Measurements from ENCODE around the gene IKZF1. TPM values are rescaled to one million over a fixed set of nuclear protein-coding genes. Genes with fewer than 3 reads are reported as not detected.

IKZF1 gene
- total and polyA plus RNA-seq, 9 of the 15 experiments (the other 6 are each of a cell fraction or from before 2014, with no cell fraction given), result 12.6 to 85.3 (median 44.7) TPM

DNA sequence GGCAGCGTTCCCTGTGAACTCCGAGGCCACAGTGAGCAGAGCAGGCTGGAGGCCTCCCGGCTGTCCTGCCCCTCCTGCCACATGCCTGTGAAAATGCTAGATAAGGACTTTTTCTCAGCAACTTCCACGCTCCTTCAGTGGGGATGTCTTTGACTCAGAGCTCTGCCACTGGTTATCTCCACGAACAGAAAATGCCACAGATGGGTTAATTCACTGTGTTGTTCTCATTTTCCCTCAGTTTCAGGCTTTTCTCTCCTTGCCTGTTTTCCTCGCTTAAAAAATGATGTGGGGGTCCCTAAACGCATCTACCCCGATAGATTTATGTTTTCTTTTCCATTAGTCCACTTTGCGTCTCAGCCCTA is 51.3 kb downstream of the IKZF1 start (continued):
- TF ChIP-seq, protein P1, sequence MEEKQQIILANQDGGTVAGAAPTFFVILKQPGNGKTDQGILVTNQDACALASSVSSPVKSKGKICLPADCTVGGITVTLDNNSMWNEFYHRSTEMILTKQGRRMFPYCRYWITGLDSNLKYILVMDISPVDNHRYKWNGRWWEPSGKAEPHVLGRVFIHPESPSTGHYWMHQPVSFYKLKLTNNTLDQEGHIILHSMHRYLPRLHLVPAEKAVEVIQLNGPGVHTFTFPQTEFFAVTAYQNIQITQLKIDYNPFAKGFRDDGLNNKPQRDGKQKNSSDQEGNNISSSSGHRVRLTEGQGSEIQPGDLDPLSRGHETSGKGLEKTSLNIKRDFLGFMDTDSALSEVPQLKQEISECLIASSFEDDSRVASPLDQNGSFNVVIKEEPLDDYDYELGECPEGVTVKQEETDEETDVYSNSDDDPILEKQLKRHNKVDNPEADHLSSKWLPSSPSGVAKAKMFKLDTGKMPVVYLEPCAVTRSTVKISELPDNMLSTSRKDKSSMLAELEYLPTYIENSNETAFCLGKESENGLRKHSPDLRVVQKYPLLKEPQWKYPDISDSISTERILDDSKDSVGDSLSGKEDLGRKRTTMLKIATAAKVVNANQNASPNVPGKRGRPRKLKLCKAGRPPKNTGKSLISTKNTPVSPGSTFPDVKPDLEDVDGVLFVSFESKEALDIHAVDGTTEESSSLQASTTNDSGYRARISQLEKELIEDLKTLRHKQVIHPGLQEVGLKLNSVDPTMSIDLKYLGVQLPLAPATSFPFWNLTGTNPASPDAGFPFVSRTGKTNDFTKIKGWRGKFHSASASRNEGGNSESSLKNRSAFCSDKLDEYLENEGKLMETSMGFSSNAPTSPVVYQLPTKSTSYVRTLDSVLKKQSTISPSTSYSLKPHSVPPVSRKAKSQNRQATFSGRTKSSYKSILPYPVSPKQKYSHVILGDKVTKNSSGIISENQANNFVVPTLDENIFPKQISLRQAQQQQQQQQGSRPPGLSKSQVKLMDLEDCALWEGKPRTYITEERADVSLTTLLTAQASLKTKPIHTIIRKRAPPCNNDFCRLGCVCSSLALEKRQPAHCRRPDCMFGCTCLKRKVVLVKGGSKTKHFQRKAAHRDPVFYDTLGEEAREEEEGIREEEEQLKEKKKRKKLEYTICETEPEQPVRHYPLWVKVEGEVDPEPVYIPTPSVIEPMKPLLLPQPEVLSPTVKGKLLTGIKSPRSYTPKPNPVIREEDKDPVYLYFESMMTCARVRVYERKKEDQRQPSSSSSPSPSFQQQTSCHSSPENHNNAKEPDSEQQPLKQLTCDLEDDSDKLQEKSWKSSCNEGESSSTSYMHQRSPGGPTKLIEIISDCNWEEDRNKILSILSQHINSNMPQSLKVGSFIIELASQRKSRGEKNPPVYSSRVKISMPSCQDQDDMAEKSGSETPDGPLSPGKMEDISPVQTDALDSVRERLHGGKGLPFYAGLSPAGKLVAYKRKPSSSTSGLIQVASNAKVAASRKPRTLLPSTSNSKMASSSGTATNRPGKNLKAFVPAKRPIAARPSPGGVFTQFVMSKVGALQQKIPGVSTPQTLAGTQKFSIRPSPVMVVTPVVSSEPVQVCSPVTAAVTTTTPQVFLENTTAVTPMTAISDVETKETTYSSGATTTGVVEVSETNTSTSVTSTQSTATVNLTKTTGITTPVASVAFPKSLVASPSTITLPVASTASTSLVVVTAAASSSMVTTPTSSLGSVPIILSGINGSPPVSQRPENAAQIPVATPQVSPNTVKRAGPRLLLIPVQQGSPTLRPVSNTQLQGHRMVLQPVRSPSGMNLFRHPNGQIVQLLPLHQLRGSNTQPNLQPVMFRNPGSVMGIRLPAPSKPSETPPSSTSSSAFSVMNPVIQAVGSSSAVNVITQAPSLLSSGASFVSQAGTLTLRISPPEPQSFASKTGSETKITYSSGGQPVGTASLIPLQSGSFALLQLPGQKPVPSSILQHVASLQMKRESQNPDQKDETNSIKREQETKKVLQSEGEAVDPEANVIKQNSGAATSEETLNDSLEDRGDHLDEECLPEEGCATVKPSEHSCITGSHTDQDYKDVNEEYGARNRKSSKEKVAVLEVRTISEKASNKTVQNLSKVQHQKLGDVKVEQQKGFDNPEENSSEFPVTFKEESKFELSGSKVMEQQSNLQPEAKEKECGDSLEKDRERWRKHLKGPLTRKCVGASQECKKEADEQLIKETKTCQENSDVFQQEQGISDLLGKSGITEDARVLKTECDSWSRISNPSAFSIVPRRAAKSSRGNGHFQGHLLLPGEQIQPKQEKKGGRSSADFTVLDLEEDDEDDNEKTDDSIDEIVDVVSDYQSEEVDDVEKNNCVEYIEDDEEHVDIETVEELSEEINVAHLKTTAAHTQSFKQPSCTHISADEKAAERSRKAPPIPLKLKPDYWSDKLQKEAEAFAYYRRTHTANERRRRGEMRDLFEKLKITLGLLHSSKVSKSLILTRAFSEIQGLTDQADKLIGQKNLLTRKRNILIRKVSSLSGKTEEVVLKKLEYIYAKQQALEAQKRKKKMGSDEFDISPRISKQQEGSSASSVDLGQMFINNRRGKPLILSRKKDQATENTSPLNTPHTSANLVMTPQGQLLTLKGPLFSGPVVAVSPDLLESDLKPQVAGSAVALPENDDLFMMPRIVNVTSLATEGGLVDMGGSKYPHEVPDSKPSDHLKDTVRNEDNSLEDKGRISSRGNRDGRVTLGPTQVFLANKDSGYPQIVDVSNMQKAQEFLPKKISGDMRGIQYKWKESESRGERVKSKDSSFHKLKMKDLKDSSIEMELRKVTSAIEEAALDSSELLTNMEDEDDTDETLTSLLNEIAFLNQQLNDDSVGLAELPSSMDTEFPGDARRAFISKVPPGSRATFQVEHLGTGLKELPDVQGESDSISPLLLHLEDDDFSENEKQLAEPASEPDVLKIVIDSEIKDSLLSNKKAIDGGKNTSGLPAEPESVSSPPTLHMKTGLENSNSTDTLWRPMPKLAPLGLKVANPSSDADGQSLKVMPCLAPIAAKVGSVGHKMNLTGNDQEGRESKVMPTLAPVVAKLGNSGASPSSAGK (IDR thresholded peaks at IDR 0.05), result peak; percentile 78
- TF ChIP-seq CXXC5 (CRISPR knock-in tag; IDR thresholded peaks at IDR 0.05) (peak; percentile 56), SUPT5H (IDR thresholded peaks at IDR 0.05) (no peak), HSF4 (CRISPR knock-in tag; IDR thresholded peaks at IDR 0.05; ENCODE audit: borderline replicate concordance) (peak; percentile 81; the same call in 1 of the 2 replicates), TBL1XR1 (IDR thresholded peaks at IDR 0.05; ENCODE audit: low read length in 2 of 2) (no peak; a peak in 1 of 4 replicates), TGIF2 (CRISPR knock-in tag; IDR thresholded peaks at IDR 0.05) (no peak), ZSCAN32 (CRISPR knock-in tag; IDR thresholded peaks at IDR 0.05) (no peak), ZFP30 (CRISPR knock-in tag; IDR thresholded peaks at IDR 0.05; ENCODE audit: borderline replicate concordance) (no peak), SP1 (CRISPR knock-in tag; IDR thresholded peaks at IDR 0.05) (no peak; the same call in 1 of the 2 replicates), EP400 (IDR thresholded peaks at IDR 0.05) (peak; percentile 55), SIRT6 (IDR thresholded peaks at IDR 0.05; ENCODE audit: low read depth, low read length) (no peak), WHSC1 (IDR thresholded peaks at IDR 0.05; ENCODE audit: low read length) (no peak)
- TF ChIP-seq, protein P2, sequence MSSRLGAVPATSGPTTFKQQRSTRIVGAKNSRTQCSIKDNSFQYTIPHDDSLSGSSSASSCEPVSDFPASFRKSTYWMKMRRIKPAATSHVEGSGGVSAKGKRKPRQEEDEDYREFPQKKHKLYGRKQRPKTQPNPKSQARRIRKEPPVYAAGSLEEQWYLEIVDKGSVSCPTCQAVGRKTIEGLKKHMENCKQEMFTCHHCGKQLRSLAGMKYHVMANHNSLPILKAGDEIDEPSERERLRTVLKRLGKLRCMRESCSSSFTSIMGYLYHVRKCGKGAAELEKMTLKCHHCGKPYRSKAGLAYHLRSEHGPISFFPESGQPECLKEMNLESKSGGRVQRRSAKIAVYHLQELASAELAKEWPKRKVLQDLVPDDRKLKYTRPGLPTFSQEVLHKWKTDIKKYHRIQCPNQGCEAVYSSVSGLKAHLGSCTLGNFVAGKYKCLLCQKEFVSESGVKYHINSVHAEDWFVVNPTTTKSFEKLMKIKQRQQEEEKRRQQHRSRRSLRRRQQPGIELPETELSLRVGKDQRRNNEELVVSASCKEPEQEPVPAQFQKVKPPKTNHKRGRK (tag; IDR thresholded peaks at IDR 0.05), result no peak
- TF ChIP-seq, protein P3, sequence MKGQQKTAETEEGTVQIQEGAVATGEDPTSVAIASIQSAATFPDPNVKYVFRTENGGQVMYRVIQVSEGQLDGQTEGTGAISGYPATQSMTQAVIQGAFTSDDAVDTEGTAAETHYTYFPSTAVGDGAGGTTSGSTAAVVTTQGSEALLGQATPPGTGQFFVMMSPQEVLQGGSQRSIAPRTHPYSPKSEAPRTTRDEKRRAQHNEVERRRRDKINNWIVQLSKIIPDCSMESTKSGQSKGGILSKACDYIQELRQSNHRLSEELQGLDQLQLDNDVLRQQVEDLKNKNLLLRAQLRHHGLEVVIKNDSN (CRISPR knock-in tag; IDR thresholded peaks at IDR 0.05), result no peak
- TF ChIP-seq, protein P4, sequence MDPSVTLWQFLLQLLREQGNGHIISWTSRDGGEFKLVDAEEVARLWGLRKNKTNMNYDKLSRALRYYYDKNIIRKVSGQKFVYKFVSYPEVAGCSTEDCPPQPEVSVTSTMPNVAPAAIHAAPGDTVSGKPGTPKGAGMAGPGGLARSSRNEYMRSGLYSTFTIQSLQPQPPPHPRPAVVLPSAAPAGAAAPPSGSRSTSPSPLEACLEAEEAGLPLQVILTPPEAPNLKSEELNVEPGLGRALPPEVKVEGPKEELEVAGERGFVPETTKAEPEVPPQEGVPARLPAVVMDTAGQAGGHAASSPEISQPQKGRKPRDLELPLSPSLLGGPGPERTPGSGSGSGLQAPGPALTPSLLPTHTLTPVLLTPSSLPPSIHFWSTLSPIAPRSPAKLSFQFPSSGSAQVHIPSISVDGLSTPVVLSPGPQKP (CRISPR knock-in tag; IDR thresholded peaks at IDR 0.05), result no peak
